Adrenal gland (tissue), 12 donors: Measurements from ENCODE around the gene SEPTIN11. TPM values are rescaled to one million over a fixed set of nuclear protein-coding genes. Genes with fewer than 3 reads are reported as not detected.

Experiments used
- DNase-seq, 7 donors: peaks; one replicate each; pipeline ENCODE4 v3.0.0-alpha.2; 2019 to 2020
- H3K27ac ChIP-seq, 5 donors: fragments of 200-600 bp; sonication (generic) in 4 of 5; 1 replicate in 3 of 5; 2 replicates in 2 of 5; pipeline versions ENCODE4 v1.5.1 to v1.8.0; 2016 to 2020; ENCODE audit warnings: mild to moderate bottlenecking in 1 of 5
- H3K27me3 ChIP-seq: fragments of 200-600 bp; 2 replicates; pipeline ENCODE4 v1.8.0; 2021
- H3K36me3 ChIP-seq, 2 donors: fragments of 200-600 bp; replicated peaks in 1 of 2; 1 replicate in 1 of 2; 2 replicates in 1 of 2; pipeline versions ENCODE4 v1.5.1 to v1.8.0; 2018 to 2022
- H3K4me1 ChIP-seq, 2 donors: fragments of 200-600 bp; replicated peaks in 1 of 2; 1 replicate in 1 of 2; 2 replicates in 1 of 2; pipeline versions ENCODE4 v1.5.1 to v1.8.0; 2018 to 2021
- H3K4me3 ChIP-seq, 4 donors: fragments of 200-600 bp; sonication (generic) in 3 of 4; one replicate each; pipeline ENCODE4 v1.5.1; 2016 to 2018
- H3K9me3 ChIP-seq, 3 donors: fragments of 200-600 bp; sonication (generic) in 1 of 3; replicated peaks in 1 of 3; 1 replicate in 2 of 3; 2 replicates in 1 of 3; pipeline versions ENCODE4 v1.5.1 to v1.8.0; 2016 to 2021
- POLR2A ChIP-seq, 2 donors: fragments of 450-650 bp; IDR thresholded peaks; one replicate each; pipeline ENCODE4 v1.6.1; 2017; ENCODE audit warnings: antibody characterized with exemption in 2 of 2, mild to moderate bottlenecking in 2 of 2, moderate library complexity in 1 of 2
- WGBS, 4 donors: extraction: QIAGEN DNeasy Blood & Tissue Kit in 2 of 4; methylation state at CpG; one replicate each; pipeline versions ENCODE4 v1.1.5 to v1.1.7; 2013 to 2017; 5-methylcytosine and 5-hydroxymethylcytosine counted together
- intact Hi-C, 2 donors: fragments of 100-400 bp; cut with DNase I; formaldehyde crosslinking; loops; one replicate each; pipeline versions ENCODE4 v1.14.1 to v1.15.0; 2022 to 2023
- polyA plus RNA-seq, 3 donors: library from polyadenylated mRNA; stranded (reverse); fragments of 200-250 nt in 2 of 3; fragments of 350-450 nt in 1 of 3; fragmentation: Illumina TruSeq in 1 of 3; extraction: RNeasy Lipid Tissue Mini Kit (QIAGEN cat#74804) in 1 of 3; gene quantifications; one replicate each; pipeline ENCODE4 v1.2.3, GENCODE V29; 2013 to 2014
- total RNA-seq, 9 donors: library from RNA; depleted of rRNA in 4 of 9; stranded (reverse); fragments of >200 nt in 4 of 9; fragments of 120-200 nt in 1 of 9; fragmentation: NEBNext Ultra II Directional in 1 of 9; extraction: Animal tissue kit (Norgen Biotek cat#: 25700) in 1 of 9; gene quantifications; one replicate each; pipeline versions ENCODE4 v1.1.0 to v1.2.4, GENCODE V29; 2013 to 2023
- TF ChIP-seq, protein P1 (sequence below), 6 experiments: fragments of 450-650 bp in 4 of 6; fragments of 200-600 bp in 2 of 6; sonication (generic) in 1 of 6; IDR thresholded peaks; 1 replicate in 5 of 6; 2 replicates in 1 of 6; pipeline versions ENCODE4 v1.5.1 to v1.8.0; 2016 to 2021; ENCODE audit warnings: antibody characterized with exemption in 6 of 6, mild to moderate bottlenecking in 2 of 6, moderate library complexity in 1 of 6
- donor health status: healthy with polysubstance abuse.
- donor health status: Bipolar disorder and iron deficiency.
- donor health status: DM: yes; HTN: yes; CAD: no.
- donor health status: DM: no; HTN: no; CAD: no.
- donor health status: DM: no; HTN: no; CAD: no.
- donor health status: DM: yes; HTN: yes; CAD: no.

The SEPTIN11 gene
- total and polyA plus RNA-seq, 12 donors = 12.5 to 49.1 (median 31.5) TPM

DNA sequence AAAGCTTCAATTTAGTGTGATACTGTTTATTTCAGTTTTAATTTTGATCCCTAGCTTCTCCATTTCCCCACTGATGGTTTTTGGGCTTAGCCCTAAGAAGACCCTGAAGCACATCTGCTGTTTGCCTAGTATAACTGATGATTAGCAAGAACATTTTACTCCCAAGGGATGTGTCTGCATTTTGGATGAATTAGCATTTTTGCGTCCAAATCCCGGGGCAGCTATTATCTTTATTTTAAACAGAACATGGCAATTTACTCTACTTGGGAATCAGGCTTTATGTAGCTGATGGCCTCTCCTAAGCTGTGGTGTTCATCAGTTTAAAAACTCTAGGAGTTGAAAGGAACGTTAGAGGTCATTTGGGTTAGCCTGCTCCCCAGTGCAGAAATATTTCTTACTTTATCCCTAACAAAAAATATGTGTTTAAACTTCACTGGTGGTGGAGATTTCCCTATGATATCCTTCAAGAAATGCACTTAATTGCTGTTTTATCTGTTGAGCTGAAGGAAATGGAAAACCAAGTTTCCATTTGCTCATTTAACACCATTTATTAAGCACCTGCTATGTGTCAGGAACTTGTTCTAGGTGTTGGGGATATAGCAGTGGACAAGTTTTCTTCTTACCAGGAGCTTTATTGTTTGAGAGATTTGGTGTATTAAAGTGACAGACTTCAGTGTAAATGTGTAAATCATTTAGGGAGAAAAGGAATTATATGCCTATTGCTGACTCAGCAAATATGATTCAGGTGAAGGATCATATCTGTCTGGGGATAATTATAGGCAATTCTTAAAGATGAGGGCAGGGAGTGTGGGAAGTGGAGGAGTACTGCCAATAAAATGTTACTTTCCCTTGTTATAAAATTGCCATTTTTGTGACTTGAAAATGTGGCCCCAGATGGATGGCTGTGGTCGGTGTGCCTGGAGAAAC lies 3.4 kb downstream of the SEPTIN11 start:
- intact Hi-C loops = no loop called here
- Histone ChIP-seq H3K36me3 (no peaks in the 10 kb centered on the region), H3K27me3 (no peaks in the 10 kb centered on the region), H3K9me3 (no peaks in the 10 kb centered on the region), H3K4me3 (no peak overlapping the region), H3K27ac (no peak overlapping the region), H3K4me1 (peaks cover 5 to 16% of the 10 kb centered on the region in 2 donors)
- TF ChIP-seq POLR2A (IDR thresholded peaks at IDR 0.05) = no peak
- TF ChIP-seq, protein P1, sequence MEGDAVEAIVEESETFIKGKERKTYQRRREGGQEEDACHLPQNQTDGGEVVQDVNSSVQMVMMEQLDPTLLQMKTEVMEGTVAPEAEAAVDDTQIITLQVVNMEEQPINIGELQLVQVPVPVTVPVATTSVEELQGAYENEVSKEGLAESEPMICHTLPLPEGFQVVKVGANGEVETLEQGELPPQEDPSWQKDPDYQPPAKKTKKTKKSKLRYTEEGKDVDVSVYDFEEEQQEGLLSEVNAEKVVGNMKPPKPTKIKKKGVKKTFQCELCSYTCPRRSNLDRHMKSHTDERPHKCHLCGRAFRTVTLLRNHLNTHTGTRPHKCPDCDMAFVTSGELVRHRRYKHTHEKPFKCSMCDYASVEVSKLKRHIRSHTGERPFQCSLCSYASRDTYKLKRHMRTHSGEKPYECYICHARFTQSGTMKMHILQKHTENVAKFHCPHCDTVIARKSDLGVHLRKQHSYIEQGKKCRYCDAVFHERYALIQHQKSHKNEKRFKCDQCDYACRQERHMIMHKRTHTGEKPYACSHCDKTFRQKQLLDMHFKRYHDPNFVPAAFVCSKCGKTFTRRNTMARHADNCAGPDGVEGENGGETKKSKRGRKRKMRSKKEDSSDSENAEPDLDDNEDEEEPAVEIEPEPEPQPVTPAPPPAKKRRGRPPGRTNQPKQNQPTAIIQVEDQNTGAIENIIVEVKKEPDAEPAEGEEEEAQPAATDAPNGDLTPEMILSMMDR (IDR thresholded peaks at IDR 0.05) = no peak
- no peak for DNase-seq
- 80 to 85% (median 83%) methylated on average over 4 of the region's 4 CpGs for WGBS, 4 donors

- no peak overlapping the region for H3K4me3 ChIP-seq
- no peaks in the 10 kb centered on the region for H3K9me3 ChIP-seq
- intact Hi-C loops = no loop called here
- 75 to 96% (median 91%) methylated on average over 3 of the region's 3 CpGs for WGBS, 4 donors
- no peaks in the 10 kb centered on the region for H3K27me3 ChIP-seq
- H3K36me3 ChIP-seq = no peaks in the 10 kb centered on the region
- TF ChIP-seq, protein P1 (IDR thresholded peaks at IDR 0.05) = no peak
- TF ChIP-seq POLR2A (IDR thresholded peaks at IDR 0.05) = no peak
- H3K27ac ChIP-seq = no peak overlapping the region
- no peak for DNase-seq
- H3K4me1 ChIP-seq = peaks cover 0 to 12% of the 10 kb centered on the region in 2 donors
Observed at GRCh38 chr4:76953956-76954355, 4.4 kb downstream of the SEPTIN11 start.

GRCh38 chr4:76954489-76954888 lies 4.9 kb downstream of the SEPTIN11 start:
- DNase-seq = no peak
- H3K9me3 ChIP-seq = no peaks in the 10 kb centered on the region
- H3K27ac ChIP-seq = no peak overlapping the region
- no peak overlapping the region for H3K4me3 ChIP-seq
- H3K4me1 ChIP-seq = peaks cover 0 to 12% of the 10 kb centered on the region in 2 donors
- TF ChIP-seq, protein P1 (IDR thresholded peaks at IDR 0.05) = no peak
- TF ChIP-seq POLR2A (IDR thresholded peaks at IDR 0.05) = no peak
- no peaks in the 10 kb centered on the region for H3K36me3 ChIP-seq
- intact Hi-C loops = no loop called here
- 73 to 83% (median 81%) methylated on average over 4 of the region's 4 CpGs for WGBS, 4 donors
- no peaks in the 10 kb centered on the region for H3K27me3 ChIP-seq

GRCh38 chr4:76955182-76955581 lies 5.6 kb downstream of the SEPTIN11 start:
- H3K36me3 ChIP-seq = no peaks in the 10 kb centered on the region
- no peak overlapping the region for H3K4me3 ChIP-seq
- H3K9me3 ChIP-seq = no peaks in the 10 kb centered on the region
- no peak overlapping the region for H3K27ac ChIP-seq
- intact Hi-C loops = no loop called here
- WGBS, 4 donors = 74 to 93% (median 81%) methylated on average over 1 of the region's 1 CpG
- no peak for TF ChIP-seq POLR2A (IDR thresholded peaks at IDR 0.05)
- TF ChIP-seq, protein P1 (IDR thresholded peaks at IDR 0.05) = no peak
- no peaks in the 10 kb centered on the region for H3K27me3 ChIP-seq
- no peak for DNase-seq
- H3K4me1 ChIP-seq = peaks cover 0 to 12% of the 10 kb centered on the region in 2 donors
